HG02840 (cell line): Measurements from ENCODE around the gene IMPDH1.

ENCODE experiments used
- ATAC-seq: cut with Tn5 transposase; IDR thresholded peaks from one replicate; pipeline ENCODE4 v1.9.1; 2021; ENCODE audit warnings: mild to moderate bottlenecking, moderate library complexity, moderate number of reproducible peaks; ENCODE audit not compliant: unreplicated experiment, low FRiP score

The IMPDH1 gene

GRCh38 chr7:128406314-128407232 lies 3.2 kb downstream of the IMPDH1 start:
- no peak for ATAC-seq

- no peak for ATAC-seq
These were observed 4.1 kb downstream of the IMPDH1 start for GRCh38 chr7:128405471-128406313.

- no peak for ATAC-seq
These were observed 4.8 kb downstream of the IMPDH1 start for GRCh38 chr7:128404886-128405470.

GRCh38 chr7:128404143-128404681 lies 5.6 kb downstream of the IMPDH1 start:
- ATAC-seq: no peak

GRCh38 chr7:128403676-128404075 lies 6.1 kb downstream of the IMPDH1 start:
- no peak for ATAC-seq

- no peak for ATAC-seq
These were observed 7.4 kb downstream of the IMPDH1 start for GRCh38 chr7:128402356-128402755.

- ATAC-seq: no peak
These were observed 9.2 kb downstream of the IMPDH1 start for GRCh38 chr7:128400566-128400965.

- no peak for ATAC-seq
These were observed 9.8 kb downstream of the IMPDH1 start for GRCh38 chr7:128399991-128400390.

GRCh38 chr7:128398841-128399135 lies 11.0 kb downstream of the IMPDH1 start:
- ATAC-seq: no peak

GRCh38 chr7:128398016-128398840 lies 11.6 kb downstream of the IMPDH1 start:
- no peak for ATAC-seq

GRCh38 chr7:128396357-128396756 lies 13.4 kb downstream of the IMPDH1 start:
- no peak for ATAC-seq

- ATAC-seq: no peak
These were observed 14.0 kb downstream of the IMPDH1 start for GRCh38 chr7:128395748-128396147.

GRCh38 chr7:128394904-128395496 lies 14.8 kb downstream of the IMPDH1 start:
- no peak for ATAC-seq

- no peak for ATAC-seq
These were observed 16.1 kb downstream of the IMPDH1 start for GRCh38 chr7:128393526-128394330.

GRCh38 chr7:128392446-128393327 lies 17.1 kb downstream of the IMPDH1 start:
- ATAC-seq: no peak

- ATAC-seq: no peak
These were observed 18.0 kb downstream of the IMPDH1 start for GRCh38 chr7:128391805-128392204.

- ATAC-seq: no peak
These were observed 18.8 kb downstream of the IMPDH1 start for GRCh38 chr7:128390871-128391565.
